SK-N-SH (cell line): ENCODE results near the gene TCN2. TPM values are rescaled to one million over a fixed set of nuclear protein-coding genes. Genes with fewer than 3 reads are reported as not detected.
A peak's percentile ranks its signal among the peaks of the same experiment; 100 is the strongest.
"Not testable (repeated sequence)": the region's sequence is repeated elsewhere in the genome, so short reads cannot be mapped to it uniquely, and the experiment has no call there.

Experiments used
- CTCF ChIA-PET: fragments of 300-600, 350-600 bp; formaldehyde crosslinking; extraction: SDS; loops from one replicate; lab custom pipeline; 2021; lab: Yijun Ruan, JAX
- POLR2A ChIA-PET: fragments of 350-600 bp; sonication (Branson Sonifier 250); formaldehyde crosslinking; extraction: SDS; loops from one replicate; lab custom pipeline; 2020; ENCODE audit warnings: antibody characterized with exemption, inconsistent platforms; lab: Yijun Ruan, JAX
- DNase-seq: peaks from one replicate; pipeline ENCODE4 v3.0.0; 2012
- H2AFZ ChIP-seq: fragments of 200-600 bp; sonication (generic); 2 replicates; pipeline ENCODE4 v1.8.1; 2016; ENCODE audit warnings: antibody characterized with exemption, mild to moderate bottlenecking, low read depth
- H3F3A ChIP-seq: fragments of 200-600 bp; sonication (generic); replicated peaks from 2 replicates; pipeline ENCODE3; 2016; ENCODE audit warnings: antibody characterized with exemption, mild to moderate bottlenecking; ENCODE audit not compliant: insufficient read depth
- H3K27ac ChIP-seq, 2 experiments: fragments of 200-500 bp in 1 of 2; fragments of 200-600 bp in 1 of 2; sonication (Bioruptor generic) in 1 of 2; sonication (generic), shearing (Covaris generic) in 1 of 2; 2 replicates each; pipeline versions ENCODE4 v1.5.1 to v1.6.1; 2014 to 2016; ENCODE audit warnings: low read depth in 2 of 2, inconsistent platforms in 1 of 2, low read length in 1 of 2, mild to moderate bottlenecking in 1 of 2, mixed read lengths in 1 of 2
- H3K27me3 ChIP-seq: fragments of 200-600 bp; sonication (generic), shearing (Covaris generic); 2 replicates; pipeline ENCODE4 v1.6.1; 2016; ENCODE audit warnings: mixed run types; ENCODE audit not compliant: insufficient read depth
- H3K36me3 ChIP-seq, 2 experiments: fragments of 200-500 bp in 1 of 2; fragments of 200-600 bp in 1 of 2; sonication (Bioruptor generic) in 1 of 2; sonication (generic) in 1 of 2; replicated peaks in 1 of 2; 2 replicates each; pipeline versions ENCODE3 to v1.5.1; 2014 to 2016; ENCODE audit warnings: low read length in 1 of 2, mild to moderate bottlenecking in 1 of 2; ENCODE audit not compliant: insufficient read depth in 2 of 2, control insufficient read depth in 1 of 2
- H3K4me1 ChIP-seq, 2 experiments: fragments of 200-500 bp in 1 of 2; fragments of 200-600 bp in 1 of 2; sonication (Bioruptor generic) in 1 of 2; sonication (generic), shearing (Covaris generic) in 1 of 2; 2 replicates each; pipeline versions ENCODE4 v1.5.1 to v1.6.1; 2014 to 2016; ENCODE audit warnings: low read depth in 1 of 2, low read length in 1 of 2, mixed run types in 1 of 2; ENCODE audit not compliant: insufficient read depth in 2 of 2, control insufficient read depth in 1 of 2
- H3K4me2 ChIP-seq: fragments of 200-600 bp; sonication (generic), shearing (Covaris generic); 2 replicates; pipeline ENCODE4 v1.6.1; 2017; ENCODE audit warnings: mixed run types
- H3K4me3 ChIP-seq, 2 experiments: fragments of 200-500 bp in 1 of 2; fragments of 200-600 bp in 1 of 2; sonication (Bioruptor generic) in 1 of 2; sonication (generic), shearing (Covaris generic) in 1 of 2; 2 replicates each; pipeline versions ENCODE4 v1.5.1 to v1.8.1; 2014 to 2016; ENCODE audit warnings: low read depth in 2 of 2, inconsistent platforms in 1 of 2, low read length in 1 of 2, mild to moderate bottlenecking in 1 of 2, mixed read lengths in 1 of 2, moderate library complexity in 1 of 2
- H3K79me2 ChIP-seq: fragments of 200-600 bp; sonication (generic); 2 replicates; pipeline ENCODE4 v1.8.1; 2017; ENCODE audit warnings: mild to moderate bottlenecking; ENCODE audit not compliant: insufficient read depth
- H3K9ac ChIP-seq: fragments of 200-600 bp; sonication (generic); 2 replicates; pipeline ENCODE4 v1.6.1; 2017; ENCODE audit warnings: mixed run types
- H3K9me2 ChIP-seq: fragments of 200-600 bp; sonication (generic); 2 replicates; pipeline ENCODE4 v1.6.1; 2017; ENCODE audit warnings: mixed run types
- H3K9me3 ChIP-seq: fragments of 200-600 bp; sonication (generic); 2 replicates; pipeline ENCODE4 v1.6.1; 2017; ENCODE audit warnings: mixed run types, mild to moderate bottlenecking, moderate library complexity
- H4K20me1 ChIP-seq: fragments of 200-600 bp; sonication (generic); 2 replicates; pipeline ENCODE4 v1.6.1; 2017; ENCODE audit warnings: mild to moderate bottlenecking, mixed run types; ENCODE audit not compliant: insufficient read depth
- CHD2 ChIP-seq: fragments of 150-350 bp; IDR thresholded peaks from 2 replicates; pipeline ENCODE4 v1.6.1; 2018; ENCODE audit warnings: low read length; ENCODE audit not compliant: partially characterized antibody
- EP300 ChIP-seq, 2 experiments: IDR thresholded peaks; 2 replicates each; pipeline versions ENCODE4 v1.4.0 to v1.6.1; 2012; ENCODE audit warnings: borderline replicate concordance in 1 of 2, low read depth in 1 of 2, low read length in 1 of 2
- FOSL2 ChIP-seq: IDR thresholded peaks from 2 replicates; pipeline ENCODE4 v1.4.0; 2012; ENCODE audit warnings: low read depth, mild to moderate bottlenecking, moderate library complexity, borderline replicate concordance
- GABPA ChIP-seq: IDR thresholded peaks from 2 replicates; pipeline ENCODE4 v1.4.0; 2012; ENCODE audit warnings: low read depth, mild to moderate bottlenecking
- JUND ChIP-seq: IDR thresholded peaks from 2 replicates; pipeline ENCODE4 v1.4.0; 2012
- NFIC ChIP-seq: IDR thresholded peaks from 2 replicates; pipeline ENCODE4 v1.4.0; 2012; ENCODE audit warnings: borderline replicate concordance
- POLR2AphosphoS5 ChIP-seq: IDR thresholded peaks from 2 replicates; pipeline ENCODE4 v1.6.1; 2012; ENCODE audit warnings: low read depth, low read length
- RAD21 ChIP-seq: IDR thresholded peaks from 2 replicates; pipeline ENCODE4 v1.6.1; 2012; ENCODE audit warnings: mild to moderate bottlenecking, low read length
- RCOR1 ChIP-seq: fragments of 150-350 bp; IDR thresholded peaks from 2 replicates; pipeline ENCODE4 v1.6.1; 2017; ENCODE audit warnings: antibody characterized with exemption, low read length
- RXRA ChIP-seq: IDR thresholded peaks from 2 replicates; pipeline ENCODE4 v1.4.0; 2012; ENCODE audit warnings: low read depth, mild to moderate bottlenecking, borderline replicate concordance
- SIN3A ChIP-seq: IDR thresholded peaks from 2 replicates; pipeline ENCODE4 v1.6.1; 2012; ENCODE audit warnings: low read depth, mild to moderate bottlenecking, low read length, moderate library complexity, borderline replicate concordance
- SMC3 ChIP-seq: IDR thresholded peaks from 2 replicates; pipeline ENCODE4 v1.6.1; 2012; ENCODE audit warnings: low read depth, low read length, improper control_type of control experiment
- TAF1 ChIP-seq: IDR thresholded peaks from 2 replicates; pipeline ENCODE4 v1.6.1; 2012; ENCODE audit warnings: low read depth, mild to moderate bottlenecking, low read length, moderate library complexity, borderline replicate concordance
- TCF12 ChIP-seq: IDR thresholded peaks from 2 replicates; pipeline ENCODE4 v1.4.0; 2012
- YY1 ChIP-seq: IDR thresholded peaks from 2 replicates; pipeline ENCODE4 v1.4.0; 2012; ENCODE audit warnings: low read depth, mild to moderate bottlenecking
- ZBTB33 ChIP-seq: IDR thresholded peaks from 2 replicates; pipeline ENCODE4 v1.4.0; 2012; ENCODE audit warnings: low read depth, borderline replicate concordance
- WGBS: methylation state at CpG from one replicate; pipeline ENCODE4 v1.1.6; 2017; ENCODE audit warnings: low lambda C conversion rate; 5-methylcytosine and 5-hydroxymethylcytosine counted together
- polyA plus RNA-seq, 3 experiments: library from polyadenylated mRNA; depleted of rRNA; stranded (reverse); fragments of >200 nt; gene quantifications; 2 replicates each; pipeline ENCODE4 v1.2.3, GENCODE V29; 2012
- TF ChIP-seq, protein P1 (sequence below): IDR thresholded peaks from 2 replicates; pipeline ENCODE4 v1.6.1; 2012; ENCODE audit warnings: mild to moderate bottlenecking, low read depth, low read length, moderate library complexity
- TF ChIP-seq, protein P2 (sequence below): IDR thresholded peaks from 2 replicates; pipeline ENCODE4 v1.4.0; 2012; ENCODE audit warnings: low read depth
- TF ChIP-seq, protein P3 (sequence below): IDR thresholded peaks from 2 replicates; pipeline ENCODE4 v1.4.0; 2012; ENCODE audit warnings: low read depth, borderline replicate concordance

Gene TCN2
- polyA plus RNA-seq, 1 of the 3 experiments (the other 2 are of a cell fraction): 4.1 TPM

- TF ChIP-seq NFIC: 0 out of 2 replicates have a peak, but pooled peaks have one; percentile 10
- TF ChIP-seq JUND: no peak
- TF ChIP-seq FOSL2: no peak
- peak; percentile 13 for TF ChIP-seq CHD2
- no peak for TF ChIP-seq ZBTB33
- no peak; the same call in 1 of the 2 replicates for TF ChIP-seq RCOR1
- no peak for TF ChIP-seq TCF12
- TF ChIP-seq, protein P1, sequence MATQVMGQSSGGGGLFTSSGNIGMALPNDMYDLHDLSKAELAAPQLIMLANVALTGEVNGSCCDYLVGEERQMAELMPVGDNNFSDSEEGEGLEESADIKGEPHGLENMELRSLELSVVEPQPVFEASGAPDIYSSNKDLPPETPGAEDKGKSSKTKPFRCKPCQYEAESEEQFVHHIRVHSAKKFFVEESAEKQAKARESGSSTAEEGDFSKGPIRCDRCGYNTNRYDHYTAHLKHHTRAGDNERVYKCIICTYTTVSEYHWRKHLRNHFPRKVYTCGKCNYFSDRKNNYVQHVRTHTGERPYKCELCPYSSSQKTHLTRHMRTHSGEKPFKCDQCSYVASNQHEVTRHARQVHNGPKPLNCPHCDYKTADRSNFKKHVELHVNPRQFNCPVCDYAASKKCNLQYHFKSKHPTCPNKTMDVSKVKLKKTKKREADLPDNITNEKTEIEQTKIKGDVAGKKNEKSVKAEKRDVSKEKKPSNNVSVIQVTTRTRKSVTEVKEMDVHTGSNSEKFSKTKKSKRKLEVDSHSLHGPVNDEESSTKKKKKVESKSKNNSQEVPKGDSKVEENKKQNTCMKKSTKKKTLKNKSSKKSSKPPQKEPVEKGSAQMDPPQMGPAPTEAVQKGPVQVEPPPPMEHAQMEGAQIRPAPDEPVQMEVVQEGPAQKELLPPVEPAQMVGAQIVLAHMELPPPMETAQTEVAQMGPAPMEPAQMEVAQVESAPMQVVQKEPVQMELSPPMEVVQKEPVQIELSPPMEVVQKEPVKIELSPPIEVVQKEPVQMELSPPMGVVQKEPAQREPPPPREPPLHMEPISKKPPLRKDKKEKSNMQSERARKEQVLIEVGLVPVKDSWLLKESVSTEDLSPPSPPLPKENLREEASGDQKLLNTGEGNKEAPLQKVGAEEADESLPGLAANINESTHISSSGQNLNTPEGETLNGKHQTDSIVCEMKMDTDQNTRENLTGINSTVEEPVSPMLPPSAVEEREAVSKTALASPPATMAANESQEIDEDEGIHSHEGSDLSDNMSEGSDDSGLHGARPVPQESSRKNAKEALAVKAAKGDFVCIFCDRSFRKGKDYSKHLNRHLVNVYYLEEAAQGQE: no peak
- TF ChIP-seq EP300 (IDR thresholded peaks at IDR 0.05; ENCODE audit: borderline replicate concordance in 1 of 2, low read depth in 1 of 2, low read length in 1 of 2): no peak
- no peak for TF ChIP-seq RXRA
- no peak for TF ChIP-seq GABPA
- no peak for TF ChIP-seq SIN3A
- TF ChIP-seq, protein P2, sequence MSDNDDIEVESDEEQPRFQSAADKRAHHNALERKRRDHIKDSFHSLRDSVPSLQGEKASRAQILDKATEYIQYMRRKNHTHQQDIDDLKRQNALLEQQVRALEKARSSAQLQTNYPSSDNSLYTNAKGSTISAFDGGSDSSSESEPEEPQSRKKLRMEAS: no peak
- no peak for TF ChIP-seq TAF1
- TF ChIP-seq SMC3: no peak
- TF ChIP-seq, protein P3, sequence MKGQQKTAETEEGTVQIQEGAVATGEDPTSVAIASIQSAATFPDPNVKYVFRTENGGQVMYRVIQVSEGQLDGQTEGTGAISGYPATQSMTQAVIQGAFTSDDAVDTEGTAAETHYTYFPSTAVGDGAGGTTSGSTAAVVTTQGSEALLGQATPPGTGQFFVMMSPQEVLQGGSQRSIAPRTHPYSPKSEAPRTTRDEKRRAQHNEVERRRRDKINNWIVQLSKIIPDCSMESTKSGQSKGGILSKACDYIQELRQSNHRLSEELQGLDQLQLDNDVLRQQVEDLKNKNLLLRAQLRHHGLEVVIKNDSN: no peak
- no peak for TF ChIP-seq POLR2AphosphoS5
- no peak for TF ChIP-seq RAD21
- TF ChIP-seq YY1: no peak
Observed at GRCh38 chr22:30628491-30628890, 21.5 kb downstream of the TCN2 start (continued).

DNA sequence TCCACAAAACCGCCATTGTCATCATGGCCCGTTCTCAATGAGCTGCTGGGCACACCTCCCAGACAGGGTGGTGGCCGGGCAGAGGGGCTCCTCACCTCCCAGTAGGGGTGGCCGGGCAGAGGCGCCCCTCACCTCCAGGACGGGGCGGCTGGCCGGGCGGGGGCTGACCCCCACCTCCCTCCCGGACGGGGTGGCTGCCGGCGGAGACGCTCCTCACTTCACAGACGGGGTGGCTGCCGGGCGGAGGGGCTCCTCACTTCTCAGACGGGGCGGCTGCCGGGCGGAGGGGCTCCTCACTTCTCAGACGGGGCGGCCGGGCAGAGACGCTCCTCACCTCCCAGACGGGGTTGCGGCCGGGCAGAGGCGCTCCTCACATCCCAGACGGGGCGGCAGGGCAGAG lies 24.5 kb downstream of the TCN2 start:
- H3K79me2 ChIP-seq, H4K20me1 ChIP-seq, H3K4me2 ChIP-seq, H2AFZ ChIP-seq, H3K9me2 ChIP-seq, H3K27ac ChIP-seq, H3K27me3 ChIP-seq, H3K9ac ChIP-seq, H3F3A ChIP-seq, H3K4me3 ChIP-seq, CTCF ChIA-PET, DNase-seq, H3K9me3 ChIP-seq, H3K36me3 ChIP-seq, POLR2A ChIA-PET: not testable (repeated sequence)
- WGBS: no CpG with 5 or more reads among the region's 31 CpGs
- H3K4me1 ChIP-seq: peaks cover 6 to 31% of the 10 kb centered on the region in 2 experiments; a peak in 3 of 4 replicates
